Amygdala (tissue), 56 donors: ENCODE measurements around the gene CFL1.
"Not testable (repeated sequence)": the region's sequence is repeated elsewhere in the genome, so short reads cannot be mapped to it uniquely, and the experiment has no call there.

ENCODE experiments used
- DNase-seq, 56 donors: peaks; one replicate each; lab custom pipeline; 2025; lab: John Stamatoyannopoulos, UW

Gene CFL1

GRCh38 chr11:65857853-65858680 is at the start of gene CFL1:
TSS of gene CFL1 (minus strand) at chr11:65858180. CDS start at chr11:65858099, 81 bp downstream.
- DNase-seq: peak; percentile 76 to 99 (median 96)

GRCh38 chr11:65906602-65907001 is 48.6 kb upstream of the CFL1 start:
- DNase-seq: no peak

GRCh38 chr11:65903715-65904114 is 45.7 kb upstream of the CFL1 start:
- DNase-seq: no peak

- DNase-seq: no peak
Observed at GRCh38 chr11:65903068-65903481, 45.1 kb upstream of the CFL1 start.

GRCh38 chr11:65900899-65901180 is 42.9 kb upstream of the CFL1 start:
- no peak for DNase-seq

- DNase-seq: peak in 30 of 56 donors; percentile 15 to 80 (median 48)
Observed at GRCh38 chr11:65900125-65900898, 42.3 kb upstream of the CFL1 start, which contains the start of gene FOSL1. TSS of gene FOSL1 (minus strand) at chr11:65900388. CDS start at chr11:65900339, 49 bp downstream.

- no peak for DNase-seq
Observed at GRCh38 chr11:65899356-65900124, 41.6 kb upstream of the CFL1 start.

- no peak for DNase-seq
Observed at GRCh38 chr11:65898656-65899355, 40.8 kb upstream of the CFL1 start.

GRCh38 chr11:65897020-65897471 is 39.1 kb upstream of the CFL1 start:
- no peak for DNase-seq

- no peak for DNase-seq
Observed at GRCh38 chr11:65896034-65896999, 38.3 kb upstream of the CFL1 start.

GRCh38 chr11:65895482-65895981 is 37.6 kb upstream of the CFL1 start:
- no peak for DNase-seq

- peak in 2 of 56 donors; percentile 17 to 33 for DNase-seq
Observed at GRCh38 chr11:65894034-65894591, 36.1 kb upstream of the CFL1 start.

GRCh38 chr11:65892661-65893317 is 34.8 kb upstream of the CFL1 start:
- peak in 6 of 56 donors; percentile 19 to 56 (median 33) for DNase-seq

- not testable (repeated sequence) for DNase-seq
Observed at GRCh38 chr11:65892137-65892540, 34.2 kb upstream of the CFL1 start.

GRCh38 chr11:65891219-65892136 is 33.5 kb upstream of the CFL1 start:
- DNase-seq: peak in 3 of 56 donors; percentile 25 to 55 (median 41)

- DNase-seq: peak; percentile 70 to 100 (median 96)
Observed at GRCh38 chr11:65890324-65891218, 32.6 kb upstream of the CFL1 start, which contains the start of gene CCDC85B. TSS of gene CCDC85B (plus strand) at chr11:65890673. CDS start at chr11:65890784, 111 bp downstream.
